GM19372 (cell line): ENCODE data around the gene KCNQ2.

Experiments
- ATAC-seq: cut with Tn5 transposase; IDR thresholded peaks from one replicate; pipeline ENCODE4 v1.9.1; 2021; ENCODE audit warnings: mild to moderate bottlenecking, low read depth, moderate library complexity; ENCODE audit not compliant: unreplicated experiment

Gene KCNQ2

DNA sequence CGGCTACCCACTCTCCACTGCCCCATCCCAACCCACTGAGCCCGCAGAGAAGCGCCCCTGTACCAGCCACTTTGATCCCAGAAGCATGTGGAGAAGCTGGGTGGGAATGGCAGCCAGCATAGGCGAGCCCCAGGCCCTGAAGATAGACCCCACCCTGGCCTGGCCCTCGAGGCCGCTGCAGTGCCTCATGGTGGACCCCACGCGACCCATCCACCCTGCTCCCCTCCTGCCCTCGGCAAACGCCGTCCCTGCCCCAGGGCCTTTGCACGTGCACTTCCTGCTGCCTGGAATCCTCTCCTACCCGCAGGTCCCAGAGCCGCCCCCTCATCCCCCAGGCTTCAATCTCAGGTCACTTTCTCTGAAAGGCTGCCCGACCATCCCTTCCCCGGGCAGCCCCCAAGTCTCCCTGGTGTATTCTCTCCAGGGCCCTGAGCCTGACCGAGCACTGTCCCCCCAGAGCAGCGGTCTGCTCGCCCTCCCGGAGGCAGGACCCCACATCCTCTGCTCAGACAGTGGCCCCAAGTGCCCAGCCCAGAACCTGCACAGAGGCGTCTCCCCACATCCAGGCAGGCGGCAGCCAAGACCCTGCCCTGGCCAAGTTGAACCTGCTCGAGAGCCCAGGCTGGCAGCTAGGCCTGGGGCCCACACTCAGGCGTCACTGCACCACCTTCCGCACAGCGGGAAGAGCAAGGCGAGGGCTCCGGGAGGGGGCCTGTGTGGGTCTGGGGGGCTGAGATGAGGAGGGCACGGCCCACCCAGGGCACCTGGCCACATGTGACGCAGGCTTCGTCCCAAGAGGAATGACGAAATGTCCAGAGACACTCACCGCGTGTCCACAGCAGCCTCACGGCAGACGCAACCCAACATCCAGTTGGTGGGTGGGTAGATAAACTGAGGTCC is 14.0 kb downstream of the KCNQ2 start:
- no peak for ATAC-seq

- no peak for ATAC-seq
Measured at GRCh38 chr20:63457737-63458136, 14.7 kb downstream of the KCNQ2 start.

GRCh38 chr20:63456429-63457284 is 15.8 kb downstream of the KCNQ2 start:
- ATAC-seq, result no peak

GRCh38 chr20:63455568-63455859 is 16.9 kb downstream of the KCNQ2 start:
- no peak for ATAC-seq

- ATAC-seq, result no peak
Measured at GRCh38 chr20:63454731-63455567, 17.5 kb downstream of the KCNQ2 start.

DNA sequence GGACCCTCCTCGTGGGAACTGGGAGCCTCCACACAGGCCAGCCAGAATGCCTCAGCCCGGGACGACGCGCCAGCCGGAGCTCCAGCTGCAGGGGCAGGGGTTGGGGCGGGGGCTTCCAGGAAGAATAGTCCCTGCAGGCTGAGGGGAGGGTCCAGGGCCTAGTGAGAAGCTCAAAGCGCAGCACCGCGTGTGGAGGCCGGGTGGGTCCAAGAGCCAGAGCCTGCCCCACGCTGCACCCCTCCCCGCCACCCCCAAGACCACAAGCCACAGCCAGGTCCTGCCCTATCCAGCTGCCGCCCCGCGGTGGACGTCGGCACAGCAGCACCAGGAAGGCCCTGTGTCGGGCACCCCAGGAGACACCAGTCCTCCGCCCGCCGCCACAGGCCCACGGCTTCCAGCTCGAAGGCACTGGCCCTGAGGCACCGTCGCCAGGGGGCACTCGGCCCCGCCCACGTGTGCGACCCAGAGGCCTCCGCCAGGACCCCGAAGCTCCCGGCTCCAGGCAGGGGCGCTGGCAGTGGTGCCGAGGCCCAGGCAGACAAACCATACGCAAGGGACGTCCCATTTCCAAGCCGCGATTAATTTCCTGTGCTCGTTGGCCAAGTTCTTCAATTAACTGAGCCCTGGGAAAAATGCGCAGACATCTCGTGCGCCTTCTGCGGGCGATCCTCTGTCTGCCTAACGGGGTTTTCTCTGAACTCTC is 19.5 kb downstream of the KCNQ2 start:
- ATAC-seq, result no peak

- ATAC-seq, result no peak
Measured at GRCh38 chr20:63452341-63452740, 20.1 kb downstream of the KCNQ2 start.

- ATAC-seq, result no peak
Measured at GRCh38 chr20:63451821-63452220, 20.6 kb downstream of the KCNQ2 start.

GRCh38 chr20:63449796-63450730 is 22.4 kb downstream of the KCNQ2 start:
- ATAC-seq, result no peak

GRCh38 chr20:63449025-63449424 is 23.4 kb downstream of the KCNQ2 start:
- ATAC-seq, result no peak

DNA sequence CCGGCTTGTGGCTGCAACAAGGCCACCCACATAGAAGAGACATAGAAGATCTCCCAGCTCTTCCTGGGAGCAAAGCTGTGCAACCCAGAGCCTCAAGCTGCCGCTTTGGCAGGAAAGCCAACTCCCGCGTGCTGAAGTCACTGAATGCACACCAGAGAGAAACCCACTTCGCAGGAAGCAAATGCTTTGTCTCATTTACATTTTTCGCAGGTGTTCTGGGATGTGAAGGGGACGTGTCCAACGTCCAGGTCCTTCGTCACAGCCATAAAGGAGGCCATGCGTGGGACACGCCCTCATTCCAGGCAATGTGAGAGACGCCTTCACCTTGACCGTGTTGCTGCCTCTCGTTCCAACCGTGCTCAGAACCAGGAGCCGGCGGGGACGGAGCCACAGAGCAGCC is 24.4 kb downstream of the KCNQ2 start:
- ATAC-seq, result no peak

- no peak for ATAC-seq
Measured at GRCh38 chr20:63447320-63447719, 25.1 kb downstream of the KCNQ2 start.

- ATAC-seq, result no peak
Measured at GRCh38 chr20:63446216-63447024, 26.0 kb downstream of the KCNQ2 start.

- ATAC-seq, result no peak
Measured at GRCh38 chr20:63445075-63445734, 27.2 kb downstream of the KCNQ2 start.

- ATAC-seq, result no peak
Measured at GRCh38 chr20:63444548-63444947, 27.9 kb downstream of the KCNQ2 start.

- no peak for ATAC-seq
Measured at GRCh38 chr20:63443606-63444395, 28.7 kb downstream of the KCNQ2 start.

GRCh38 chr20:63442100-63442493 is 30.4 kb downstream of the KCNQ2 start:
- ATAC-seq, result no peak
